ENCODE results near the gene ATXN7.

DNA sequence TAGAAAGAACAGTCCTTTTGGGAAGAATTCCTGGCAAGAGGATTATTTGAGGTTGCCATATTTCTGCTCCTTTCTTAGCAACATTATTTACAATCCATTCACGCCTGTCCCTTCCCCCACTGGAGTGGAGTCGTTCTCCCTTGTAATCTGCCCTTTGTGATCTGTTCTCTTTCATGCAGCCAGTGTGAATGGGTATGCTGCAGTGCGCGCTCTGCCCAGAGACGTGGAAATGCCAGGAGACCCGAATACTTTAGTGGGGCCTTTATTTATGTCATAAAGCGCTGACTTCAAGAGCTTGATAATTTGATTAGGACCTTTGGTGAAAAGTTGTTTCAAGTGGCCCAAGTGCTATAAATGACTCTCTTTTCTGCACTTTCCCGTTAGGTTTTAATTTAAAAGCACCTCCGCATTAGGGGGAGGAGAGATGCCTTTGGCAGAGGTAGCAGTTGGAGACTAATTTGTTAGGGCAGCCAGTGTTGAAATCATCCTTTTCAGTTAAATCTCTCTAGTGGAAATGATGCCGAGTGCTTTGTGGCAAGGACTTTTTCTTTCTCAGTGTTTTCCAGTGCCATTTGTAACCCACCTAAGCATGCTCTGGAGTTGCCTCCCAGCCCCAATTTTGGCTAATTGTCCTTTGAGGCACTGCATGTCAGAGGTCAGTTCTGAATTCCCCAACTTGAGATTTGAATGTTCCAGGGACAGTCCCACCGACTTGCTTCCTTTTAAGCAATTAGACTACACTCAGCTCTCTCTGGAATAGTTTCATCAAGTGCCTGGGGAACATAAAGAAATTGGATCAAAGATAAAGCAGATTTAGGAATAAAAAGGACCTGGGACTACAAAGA is 107.2 kb downstream of the ATXN7 start:
- TF ChIP-seq YY1 (IDR thresholded peaks at IDR 0.05) (peak; percentile 52), JUND (IDR thresholded peaks at IDR 0.05) (no peak), RAD21 (IDR thresholded peaks at IDR 0.05) (no peak), FOXA1 (IDR thresholded peaks at IDR 0.05) (no peak), EGR1 (IDR thresholded peaks at IDR 0.05; ENCODE audit: low read depth in 2 of 2) (no peak), SP1 (IDR thresholded peaks at IDR 0.05) (peak; percentile 16), TAF1 (conservative IDR thresholded peaks at IDR 0.05) (no peak)
- TF ChIP-seq, protein P1, sequence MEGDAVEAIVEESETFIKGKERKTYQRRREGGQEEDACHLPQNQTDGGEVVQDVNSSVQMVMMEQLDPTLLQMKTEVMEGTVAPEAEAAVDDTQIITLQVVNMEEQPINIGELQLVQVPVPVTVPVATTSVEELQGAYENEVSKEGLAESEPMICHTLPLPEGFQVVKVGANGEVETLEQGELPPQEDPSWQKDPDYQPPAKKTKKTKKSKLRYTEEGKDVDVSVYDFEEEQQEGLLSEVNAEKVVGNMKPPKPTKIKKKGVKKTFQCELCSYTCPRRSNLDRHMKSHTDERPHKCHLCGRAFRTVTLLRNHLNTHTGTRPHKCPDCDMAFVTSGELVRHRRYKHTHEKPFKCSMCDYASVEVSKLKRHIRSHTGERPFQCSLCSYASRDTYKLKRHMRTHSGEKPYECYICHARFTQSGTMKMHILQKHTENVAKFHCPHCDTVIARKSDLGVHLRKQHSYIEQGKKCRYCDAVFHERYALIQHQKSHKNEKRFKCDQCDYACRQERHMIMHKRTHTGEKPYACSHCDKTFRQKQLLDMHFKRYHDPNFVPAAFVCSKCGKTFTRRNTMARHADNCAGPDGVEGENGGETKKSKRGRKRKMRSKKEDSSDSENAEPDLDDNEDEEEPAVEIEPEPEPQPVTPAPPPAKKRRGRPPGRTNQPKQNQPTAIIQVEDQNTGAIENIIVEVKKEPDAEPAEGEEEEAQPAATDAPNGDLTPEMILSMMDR (IDR thresholded peaks at IDR 0.05; ENCODE audit: low read depth, low read length, missing input control), result no peak
- TF ChIP-seq, protein P2, sequence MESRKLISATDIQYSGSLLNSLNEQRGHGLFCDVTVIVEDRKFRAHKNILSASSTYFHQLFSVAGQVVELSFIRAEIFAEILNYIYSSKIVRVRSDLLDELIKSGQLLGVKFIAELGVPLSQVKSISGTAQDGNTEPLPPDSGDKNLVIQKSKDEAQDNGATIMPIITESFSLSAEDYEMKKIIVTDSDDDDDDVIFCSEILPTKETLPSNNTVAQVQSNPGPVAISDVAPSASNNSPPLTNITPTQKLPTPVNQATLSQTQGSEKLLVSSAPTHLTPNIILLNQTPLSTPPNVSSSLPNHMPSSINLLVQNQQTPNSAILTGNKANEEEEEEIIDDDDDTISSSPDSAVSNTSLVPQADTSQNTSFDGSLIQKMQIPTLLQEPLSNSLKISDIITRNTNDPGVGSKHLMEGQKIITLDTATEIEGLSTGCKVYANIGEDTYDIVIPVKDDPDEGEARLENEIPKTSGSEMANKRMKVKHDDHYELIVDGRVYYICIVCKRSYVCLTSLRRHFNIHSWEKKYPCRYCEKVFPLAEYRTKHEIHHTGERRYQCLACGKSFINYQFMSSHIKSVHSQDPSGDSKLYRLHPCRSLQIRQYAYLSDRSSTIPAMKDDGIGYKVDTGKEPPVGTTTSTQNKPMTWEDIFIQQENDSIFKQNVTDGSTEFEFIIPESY (IDR thresholded peaks at IDR 0.05), result no peak
- TF ChIP-seq, protein P3, sequence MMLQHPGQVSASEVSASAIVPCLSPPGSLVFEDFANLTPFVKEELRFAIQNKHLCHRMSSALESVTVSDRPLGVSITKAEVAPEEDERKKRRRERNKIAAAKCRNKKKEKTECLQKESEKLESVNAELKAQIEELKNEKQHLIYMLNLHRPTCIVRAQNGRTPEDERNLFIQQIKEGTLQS (IDR thresholded peaks at IDR 0.05), result no peak
- TF ChIP-seq, protein P4, sequence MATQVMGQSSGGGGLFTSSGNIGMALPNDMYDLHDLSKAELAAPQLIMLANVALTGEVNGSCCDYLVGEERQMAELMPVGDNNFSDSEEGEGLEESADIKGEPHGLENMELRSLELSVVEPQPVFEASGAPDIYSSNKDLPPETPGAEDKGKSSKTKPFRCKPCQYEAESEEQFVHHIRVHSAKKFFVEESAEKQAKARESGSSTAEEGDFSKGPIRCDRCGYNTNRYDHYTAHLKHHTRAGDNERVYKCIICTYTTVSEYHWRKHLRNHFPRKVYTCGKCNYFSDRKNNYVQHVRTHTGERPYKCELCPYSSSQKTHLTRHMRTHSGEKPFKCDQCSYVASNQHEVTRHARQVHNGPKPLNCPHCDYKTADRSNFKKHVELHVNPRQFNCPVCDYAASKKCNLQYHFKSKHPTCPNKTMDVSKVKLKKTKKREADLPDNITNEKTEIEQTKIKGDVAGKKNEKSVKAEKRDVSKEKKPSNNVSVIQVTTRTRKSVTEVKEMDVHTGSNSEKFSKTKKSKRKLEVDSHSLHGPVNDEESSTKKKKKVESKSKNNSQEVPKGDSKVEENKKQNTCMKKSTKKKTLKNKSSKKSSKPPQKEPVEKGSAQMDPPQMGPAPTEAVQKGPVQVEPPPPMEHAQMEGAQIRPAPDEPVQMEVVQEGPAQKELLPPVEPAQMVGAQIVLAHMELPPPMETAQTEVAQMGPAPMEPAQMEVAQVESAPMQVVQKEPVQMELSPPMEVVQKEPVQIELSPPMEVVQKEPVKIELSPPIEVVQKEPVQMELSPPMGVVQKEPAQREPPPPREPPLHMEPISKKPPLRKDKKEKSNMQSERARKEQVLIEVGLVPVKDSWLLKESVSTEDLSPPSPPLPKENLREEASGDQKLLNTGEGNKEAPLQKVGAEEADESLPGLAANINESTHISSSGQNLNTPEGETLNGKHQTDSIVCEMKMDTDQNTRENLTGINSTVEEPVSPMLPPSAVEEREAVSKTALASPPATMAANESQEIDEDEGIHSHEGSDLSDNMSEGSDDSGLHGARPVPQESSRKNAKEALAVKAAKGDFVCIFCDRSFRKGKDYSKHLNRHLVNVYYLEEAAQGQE (IDR thresholded peaks at IDR 0.05), result no peak

Measured in liver (tissue), 3 donors.